GM21526 (cell line): ENCODE results near the gene LCE3E.
"Not testable (repeated sequence)": the region's sequence is repeated elsewhere in the genome, so short reads cannot be mapped to it uniquely, and the experiment has no call there.

Source experiments
- ATAC-seq: cut with Tn5 transposase; IDR thresholded peaks from one replicate; pipeline ENCODE4 v1.9.1; 2021; ENCODE audit warnings: moderate library complexity; ENCODE audit not compliant: unreplicated experiment, low FRiP score

The LCE3E gene, protein sequence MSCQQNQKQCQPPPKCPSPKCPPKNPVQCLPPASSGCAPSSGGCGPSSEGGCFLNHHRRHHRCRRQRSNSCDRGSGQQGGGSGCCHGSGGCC

DNA sequence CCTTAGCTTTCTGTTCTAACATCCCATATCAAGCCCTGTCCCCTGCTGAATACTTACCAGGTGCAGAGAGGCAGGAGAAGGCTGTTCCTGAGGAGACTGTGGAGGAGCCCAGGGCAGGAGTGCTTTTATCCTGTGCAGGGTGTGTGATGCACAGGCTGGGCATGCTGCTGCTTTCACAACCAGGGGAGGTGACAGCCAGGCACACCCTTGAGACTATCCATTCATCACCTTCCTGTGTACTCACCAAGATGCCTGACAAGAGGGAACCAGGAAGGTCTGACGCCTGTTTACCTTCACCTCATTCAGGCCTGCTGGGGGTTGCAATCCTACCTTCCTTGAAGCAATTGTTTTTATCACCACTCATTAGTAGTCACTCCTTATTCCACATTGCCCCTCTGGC, at the start of gene LCE3E:
TSS of gene LCE3E (minus strand) at position 100 of the 400 bp plus-strand sequence. CDS start 572 bp downstream, outside the sequence.
- no peak for ATAC-seq

DNA sequence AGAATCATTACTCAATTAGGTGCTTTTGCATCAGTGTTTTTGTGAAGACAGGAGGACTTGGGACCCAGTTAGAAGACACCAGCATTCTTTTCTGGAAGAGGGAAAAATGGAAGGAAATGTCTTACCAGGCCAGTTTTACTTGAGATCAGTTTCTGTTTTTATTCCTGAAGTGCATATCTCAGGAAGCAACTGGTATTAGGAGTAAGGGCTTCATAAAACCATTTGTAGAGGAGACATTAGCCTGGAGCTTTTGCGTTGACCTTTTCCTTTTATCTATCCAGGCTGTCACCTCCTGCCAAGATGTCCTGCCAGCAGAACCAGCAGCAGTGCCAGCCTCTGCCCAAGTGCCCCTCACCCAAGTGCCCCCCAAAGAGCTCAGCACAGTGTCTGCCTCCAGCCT, 46.9 kb upstream of the LCE3E start, which contains the start of gene LCE3B:
TSS of gene LCE3B (plus strand) at position 301 of the 400 bp plus-strand sequence. CDS start at position 301, 0 bp downstream.
- no peak for ATAC-seq

DNA sequence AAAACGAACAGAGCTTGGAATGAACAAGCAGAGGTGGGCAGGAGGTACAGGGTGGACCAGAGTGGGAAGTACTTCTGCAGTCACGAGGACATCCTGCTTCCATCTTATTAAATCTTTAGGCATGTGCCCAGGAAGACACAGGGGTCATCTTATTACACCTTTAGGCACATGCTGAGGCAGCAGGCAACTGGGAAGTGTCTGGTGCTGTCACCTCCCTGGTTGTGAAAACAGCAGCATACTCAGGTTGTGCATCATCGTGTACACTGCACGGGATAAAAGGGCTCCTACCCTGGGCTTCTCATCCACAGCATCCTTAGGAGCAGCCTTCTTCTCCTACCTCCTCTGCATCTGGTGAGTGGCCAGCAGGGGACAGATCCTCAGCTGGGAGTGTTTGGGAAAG, 33.4 kb upstream of the LCE3E start, which contains the start of gene LCE3C:
TSS of gene LCE3C (plus strand) at position 301 of the 400 bp plus-strand sequence. CDS start 498 bp downstream, outside the sequence.
- ATAC-seq, result no peak

DNA sequence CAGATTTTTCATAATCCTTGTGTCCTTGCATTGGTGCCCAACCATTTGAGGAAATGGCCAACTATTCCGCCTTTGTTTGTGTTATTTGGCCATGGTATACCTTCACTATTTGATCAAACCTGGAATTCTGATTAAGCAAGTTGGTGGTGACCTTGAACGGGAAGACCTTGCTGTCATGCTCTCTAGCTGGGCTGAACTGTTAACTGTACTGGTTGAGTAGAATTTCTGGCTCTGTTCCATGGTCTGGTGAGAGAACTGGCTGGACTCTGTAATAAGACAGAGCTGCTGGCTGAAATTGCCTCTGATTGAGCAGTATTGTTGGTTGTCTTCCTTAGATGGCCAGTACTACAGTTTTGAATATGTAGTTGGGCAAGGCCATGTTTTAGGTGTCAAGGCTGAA, 30.4 kb upstream of the LCE3E start:
- ATAC-seq, result no peak

DNA sequence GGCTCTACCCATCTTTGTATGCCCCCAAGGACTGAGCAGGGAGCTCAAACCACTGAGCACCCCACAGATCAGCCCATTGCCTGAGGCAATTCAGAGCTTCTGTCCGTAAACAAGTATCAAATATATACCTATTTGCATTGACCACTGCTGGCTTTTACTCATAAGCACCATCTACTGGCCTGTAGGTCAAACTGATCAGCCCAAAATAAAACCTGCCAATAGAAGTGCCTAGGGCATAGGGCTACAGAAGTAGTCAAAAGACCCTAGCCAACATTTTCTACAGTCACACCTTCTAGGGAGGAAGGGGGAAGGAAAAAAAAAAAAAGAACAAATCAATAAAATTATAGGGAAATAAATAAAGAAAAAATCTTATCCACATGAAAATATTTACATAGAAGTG, 19.0 kb upstream of the LCE3E start:
- no peak for ATAC-seq

DNA sequence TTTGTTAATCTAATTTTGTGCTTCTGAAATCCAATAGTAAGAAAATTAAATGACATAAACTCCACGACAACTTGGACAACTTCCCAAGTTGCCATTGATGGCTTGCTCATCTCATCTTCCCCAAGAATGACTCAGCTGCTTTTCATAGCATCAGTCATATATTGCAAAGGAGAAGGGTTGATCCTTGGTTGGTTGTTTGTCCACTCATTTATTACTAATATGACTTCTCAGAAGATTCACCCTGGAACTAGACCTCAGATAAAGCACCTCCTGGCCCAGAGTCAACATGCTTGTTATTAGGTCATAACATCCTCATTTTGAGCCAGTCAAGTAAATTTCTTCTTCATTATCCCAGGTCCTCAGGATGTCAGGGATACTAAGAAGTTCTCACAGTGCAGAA, 16.1 kb upstream of the LCE3E start:
- no peak for ATAC-seq

DNA sequence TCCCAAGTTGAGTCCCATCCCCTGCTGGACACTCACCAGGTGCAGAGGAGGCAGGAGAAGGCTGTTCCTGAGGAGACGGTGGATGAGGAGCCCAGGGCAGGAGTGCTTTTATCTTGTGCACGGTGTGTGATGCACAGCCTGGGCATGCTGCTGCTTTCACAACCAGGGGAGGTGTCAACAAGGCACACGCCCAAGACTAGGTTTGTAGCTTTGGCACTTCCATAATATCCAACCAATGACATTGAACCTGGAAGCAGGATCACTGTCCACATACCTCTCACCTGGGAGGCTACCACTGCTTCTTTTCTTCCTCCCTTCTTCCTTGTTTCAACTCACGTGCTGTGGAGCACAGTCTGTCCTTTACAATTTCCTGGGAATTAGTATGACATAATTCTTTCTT, 13.9 kb upstream of the LCE3E start, which contains the start of gene LCE3D:
TSS of gene LCE3D (minus strand) at position 84 of the 400 bp plus-strand sequence. CDS start 580 bp downstream, outside the sequence.
- no peak for ATAC-seq

DNA sequence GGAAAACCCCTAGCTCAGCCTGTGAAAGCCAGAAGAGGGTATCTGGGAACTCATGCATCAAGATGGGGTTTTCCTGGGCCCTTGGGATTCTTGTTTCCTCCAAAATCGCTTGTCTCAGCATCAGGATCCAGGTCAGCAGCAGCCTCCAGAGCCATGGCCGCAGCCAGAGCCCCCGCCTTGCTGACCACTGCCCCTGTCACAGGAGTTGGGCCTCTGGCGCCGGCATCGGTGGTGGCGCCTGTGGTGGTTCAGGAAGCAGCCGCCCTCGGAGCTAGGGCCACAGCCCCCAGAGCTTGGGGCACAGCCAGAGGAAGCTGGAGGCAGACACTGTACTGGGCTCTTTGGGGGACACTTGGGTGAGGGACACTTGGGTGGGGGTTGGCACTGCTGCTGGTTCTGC, 12.9 kb upstream of the LCE3E start:
- not testable (repeated sequence) for ATAC-seq

DNA sequence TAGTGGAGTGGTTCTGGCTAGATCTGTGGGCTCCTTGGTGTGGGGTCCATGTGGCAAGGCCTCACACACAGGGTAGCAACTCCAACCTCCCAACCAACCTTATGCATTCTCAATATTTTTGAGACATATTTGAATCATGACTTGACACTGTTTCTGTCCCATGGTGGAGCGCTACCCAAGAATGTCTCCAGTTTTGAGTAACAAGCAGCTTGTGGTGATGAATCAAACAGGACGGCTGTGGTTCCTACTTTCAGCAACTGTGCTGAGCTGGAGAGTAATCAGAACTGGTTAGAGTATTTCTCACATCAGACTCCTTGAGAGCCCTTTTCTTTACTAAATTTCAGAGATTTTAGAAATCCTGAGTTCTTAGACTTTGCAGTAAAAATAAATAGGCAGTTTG, 10.6 kb upstream of the LCE3E start:
- no peak for ATAC-seq

DNA sequence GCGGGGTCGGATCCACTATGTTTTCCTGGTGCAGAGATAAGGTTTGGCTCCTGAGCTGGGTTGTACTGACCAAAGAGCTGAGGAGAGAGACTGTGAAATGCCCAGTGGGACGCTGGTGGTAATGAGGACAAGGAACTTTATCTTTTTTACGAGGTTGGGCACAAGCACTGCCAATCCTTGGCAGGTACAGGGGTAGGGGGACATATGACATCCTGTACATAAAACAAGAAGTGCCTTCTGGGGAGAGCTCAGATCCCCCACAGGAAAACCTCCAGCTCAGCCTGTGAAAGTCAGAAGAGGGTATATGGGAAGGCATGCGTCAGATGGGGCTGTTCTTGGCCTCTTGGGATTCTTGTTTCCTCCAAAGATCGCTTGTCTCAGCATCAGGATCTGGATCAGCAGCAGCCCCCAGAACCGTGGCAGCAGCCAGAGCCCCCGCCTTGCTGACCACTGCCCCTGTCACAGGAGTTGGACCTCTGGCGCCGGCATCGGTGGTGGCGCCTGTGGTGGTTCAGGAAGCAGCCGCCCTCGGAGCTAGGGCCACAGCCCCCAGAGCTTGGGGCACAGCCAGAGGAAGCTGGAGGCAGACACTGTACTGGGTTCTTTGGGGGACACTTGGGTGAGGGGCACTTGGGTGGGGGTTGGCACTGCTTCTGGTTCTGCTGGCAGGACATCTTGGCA, 905 bp downstream of the LCE3E start:
- no peak for ATAC-seq

DNA sequence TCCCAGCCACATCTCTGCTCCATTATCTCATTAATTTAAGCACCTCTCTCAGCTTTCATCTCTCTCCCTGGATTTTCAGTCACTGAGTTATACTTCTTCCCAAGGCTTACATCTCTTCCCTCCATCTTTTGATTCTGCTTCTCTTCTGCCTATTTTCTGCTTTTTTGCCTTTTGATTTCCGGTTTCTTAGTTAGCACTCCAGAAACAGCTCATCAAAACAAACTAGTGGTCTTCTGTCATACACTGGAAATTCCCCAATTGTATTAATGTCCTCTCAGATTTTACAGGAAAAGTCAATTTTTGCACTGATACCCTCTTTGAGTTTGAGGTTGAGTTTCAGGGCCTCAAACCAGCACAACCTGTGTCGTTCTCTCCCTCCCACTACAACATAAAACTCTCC, 1.5 kb downstream of the LCE3E start:
- no peak for ATAC-seq

DNA sequence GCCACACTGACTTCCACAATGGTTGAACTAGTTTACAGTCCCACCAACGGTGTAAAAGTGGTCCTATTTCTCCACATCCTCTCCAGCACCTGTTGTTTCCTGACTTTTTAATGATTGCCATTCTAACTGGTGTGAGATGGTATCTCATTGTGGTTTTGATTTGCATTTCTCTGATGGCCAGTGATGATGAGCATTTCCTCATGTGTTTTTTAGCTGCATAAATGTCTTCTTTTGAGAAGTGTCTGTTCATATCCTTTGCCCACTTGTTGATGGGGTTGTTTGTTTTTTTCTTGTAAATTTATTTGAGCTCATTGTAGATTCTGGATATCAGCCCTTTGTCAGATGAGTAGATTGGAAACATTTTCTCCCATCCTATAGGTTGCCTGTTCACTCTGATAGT, 18.2 kb downstream of the LCE3E start:
- not testable (repeated sequence) for ATAC-seq

DNA sequence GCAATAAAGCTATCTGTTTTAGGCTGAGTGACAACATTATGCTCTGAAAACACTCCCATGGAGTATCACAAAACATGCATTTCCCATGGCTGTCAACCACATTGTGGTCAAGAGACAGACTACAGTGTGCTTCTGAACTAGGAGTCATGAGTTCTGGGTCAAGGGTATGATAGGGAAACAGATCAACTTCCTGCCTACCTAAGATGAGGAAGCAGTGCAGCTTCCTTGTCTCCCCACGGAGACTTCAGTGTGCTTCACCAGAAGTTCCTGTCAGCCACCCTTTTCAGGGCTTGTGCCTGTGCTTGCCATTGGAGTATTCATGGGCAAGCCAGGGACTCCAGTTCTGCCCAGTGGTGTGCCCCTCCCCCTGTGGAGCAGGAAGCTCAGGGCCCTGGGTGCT, 19.9 kb downstream of the LCE3E start:
- ATAC-seq, result no peak

DNA sequence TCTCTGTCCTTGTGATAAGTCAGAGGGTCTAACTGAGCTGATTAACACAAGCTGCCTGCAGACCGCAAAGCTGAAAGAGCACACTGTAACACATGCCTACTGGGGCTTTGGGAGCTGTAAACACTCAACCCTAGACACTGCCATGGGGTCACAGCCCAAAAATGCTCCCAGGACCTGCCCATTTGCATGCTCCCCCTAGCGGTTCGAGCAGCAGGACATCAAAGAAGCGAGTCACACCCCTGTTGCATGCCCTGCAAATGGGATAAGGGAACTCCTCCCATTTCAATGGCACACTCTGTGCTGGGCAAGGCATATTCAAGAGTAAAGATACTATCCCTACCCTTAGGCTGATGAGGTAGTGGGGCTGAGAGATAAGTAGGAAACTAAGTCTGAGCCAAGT, 22.8 kb downstream of the LCE3E start:
- no peak for ATAC-seq

DNA sequence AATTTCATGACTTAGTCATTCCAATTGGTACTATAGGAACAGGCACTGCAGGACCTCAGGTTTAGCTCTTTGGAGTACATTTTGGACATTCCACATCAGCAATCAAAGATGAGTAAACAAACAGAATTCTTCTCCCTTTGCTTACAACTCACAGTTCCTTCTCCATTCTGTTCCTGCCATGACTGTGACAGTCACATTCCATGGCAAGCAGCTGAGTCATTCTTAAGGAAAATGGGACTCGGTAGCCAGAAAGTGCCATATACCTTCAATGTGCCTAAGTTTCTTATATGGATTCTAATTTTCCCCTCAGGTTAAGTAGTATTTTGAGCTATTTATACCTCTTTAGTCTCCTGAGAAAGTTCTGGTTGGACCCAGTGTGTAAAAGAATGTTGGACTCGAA, 26.7 kb downstream of the LCE3E start:
- no peak for ATAC-seq

DNA sequence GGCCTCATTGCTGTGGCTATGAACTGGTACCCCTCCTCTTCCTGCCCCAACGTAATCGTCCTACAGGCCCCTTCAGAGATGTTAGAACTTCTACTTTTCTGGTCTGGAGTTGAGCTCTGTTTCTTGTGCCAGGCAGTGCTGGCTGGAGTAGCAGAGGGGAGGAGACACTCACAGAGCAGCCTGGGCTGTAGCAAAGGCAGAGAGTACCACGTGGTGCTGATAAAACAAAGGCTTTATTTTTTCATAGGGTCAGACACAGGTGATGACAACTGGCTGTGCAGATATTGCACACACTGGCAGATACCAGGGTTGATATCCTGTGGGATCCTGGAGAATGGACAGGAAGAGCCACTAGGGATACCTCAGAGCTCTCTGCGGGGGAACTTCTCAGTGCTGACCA, 29.1 kb downstream of the LCE3E start:
- no peak for ATAC-seq

DNA sequence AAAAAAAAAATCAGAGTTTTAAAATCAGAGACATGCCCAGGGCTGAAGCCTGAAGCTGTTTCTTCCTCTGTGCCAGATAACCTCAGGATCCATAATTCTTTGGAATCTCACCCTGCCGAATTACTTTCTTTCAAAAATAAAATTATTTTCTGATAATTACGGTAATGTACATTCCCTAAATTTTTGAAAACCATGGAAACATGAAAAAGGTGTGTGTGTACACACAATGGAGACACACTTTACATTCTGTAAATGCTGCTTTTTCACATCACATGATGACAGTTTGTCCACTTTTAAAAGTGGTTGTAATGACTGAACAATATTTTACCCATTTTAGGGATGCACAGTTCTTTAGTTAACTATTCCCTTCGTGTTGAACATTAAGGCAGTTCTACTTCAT, 30.8 kb downstream of the LCE3E start:
- no peak for ATAC-seq

DNA sequence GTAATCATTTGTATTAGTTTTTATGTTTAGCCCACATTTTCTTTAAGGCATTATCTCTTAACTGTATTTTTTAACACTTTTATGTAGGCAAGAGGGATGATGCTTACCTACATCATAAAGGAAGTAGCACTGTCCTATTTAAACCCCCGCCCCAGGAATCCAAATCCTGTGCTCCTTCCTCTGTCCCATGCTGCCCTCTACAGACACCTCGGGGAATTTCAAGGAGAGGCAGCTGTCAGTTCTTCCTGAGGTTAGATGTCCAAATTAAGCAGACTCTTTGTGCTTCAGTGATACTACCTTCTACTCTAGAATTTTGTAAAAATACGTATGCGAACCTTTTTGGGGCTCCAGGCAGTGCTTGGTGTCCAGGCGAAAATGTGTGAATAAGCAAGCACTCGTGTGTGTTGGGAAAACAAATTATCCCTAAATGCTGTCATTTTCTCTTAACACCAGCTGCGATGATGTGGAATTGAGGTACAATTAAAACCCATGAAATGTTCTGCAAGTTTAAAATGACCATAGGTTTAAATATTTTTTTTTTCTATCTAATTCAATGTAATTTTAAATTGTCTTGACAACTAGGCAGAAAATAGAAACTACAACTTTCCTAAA, 33.1 kb downstream of the LCE3E start:
- ATAC-seq, result no peak

DNA sequence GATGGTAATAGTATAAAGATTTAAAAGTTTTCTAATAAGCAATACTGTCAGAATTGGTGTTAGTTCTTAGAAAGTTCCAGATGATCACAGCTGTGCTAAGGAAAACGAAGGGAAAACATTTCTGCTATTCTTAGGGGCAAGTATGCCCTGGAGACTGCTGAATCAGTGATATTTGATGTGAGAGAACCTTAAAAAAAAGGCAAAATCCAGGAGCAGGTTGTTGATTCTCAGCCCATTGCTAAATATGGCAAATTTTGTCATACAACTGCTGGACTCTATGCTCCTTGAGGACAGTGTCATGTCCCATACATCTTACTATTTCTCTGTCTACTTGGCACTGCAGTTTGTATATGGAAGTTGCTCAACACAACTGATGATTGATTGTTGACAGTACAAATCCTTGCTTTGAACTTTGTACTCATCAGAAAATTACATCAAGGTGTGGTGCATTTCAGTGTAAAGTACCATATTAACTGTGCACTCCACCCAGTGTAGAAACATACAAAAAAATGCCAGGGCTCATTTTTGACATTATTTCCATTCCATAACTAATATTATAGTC, 41.4 kb downstream of the LCE3E start:
- no peak for ATAC-seq

DNA sequence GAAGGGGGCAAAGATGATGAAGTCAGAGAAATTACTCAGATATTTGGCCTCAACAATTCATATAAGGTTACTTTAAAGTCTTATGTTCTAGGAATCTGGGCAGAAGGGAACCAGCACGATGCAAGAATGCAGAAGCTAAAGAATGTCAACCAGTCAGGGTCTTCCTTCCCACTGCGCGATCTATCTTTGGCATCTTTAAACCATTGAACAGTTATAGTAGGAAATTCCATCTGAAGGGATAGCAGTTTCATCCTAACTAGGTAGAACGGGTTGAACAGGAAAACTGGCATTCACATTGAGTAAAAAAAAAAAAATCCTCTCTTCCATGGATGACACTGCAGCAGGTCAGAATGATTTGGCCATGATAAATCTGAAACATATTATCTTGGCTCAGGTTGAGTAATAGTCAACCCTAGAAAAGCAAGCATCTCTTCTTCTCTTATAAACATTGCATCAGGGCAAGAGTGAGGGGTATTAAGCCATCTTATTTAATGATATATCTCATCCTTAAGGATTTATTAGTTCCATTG, 46.0 kb downstream of the LCE3E start:
- no peak for ATAC-seq

DNA sequence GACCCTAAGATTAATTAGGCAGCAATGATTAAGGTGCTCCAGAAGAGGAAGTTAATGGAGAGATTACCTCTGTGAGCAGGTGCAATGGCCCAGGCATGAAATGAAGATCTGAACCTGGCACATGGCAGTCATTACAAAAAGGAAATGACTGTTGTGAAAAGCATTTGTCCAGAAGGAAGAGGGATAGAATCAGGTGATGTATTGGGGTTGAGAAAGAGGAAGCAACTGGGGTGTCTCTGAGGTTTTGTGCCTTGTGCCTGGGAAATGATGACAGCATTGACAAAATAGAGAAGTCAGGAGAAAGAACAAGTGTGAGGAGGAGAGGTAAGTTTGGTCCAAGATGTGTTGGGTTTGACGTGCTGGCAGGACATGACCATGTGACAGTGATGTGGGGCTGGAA, 46.7 kb downstream of the LCE3E start:
- ATAC-seq, result no peak
